PC-3 (cell line): ENCODE data around the gene ZNF831. TPM values are rescaled to one million over a fixed set of nuclear protein-coding genes. Genes with fewer than 3 reads are reported as not detected.

Experiments used
- ATAC-seq: fragments of 200-7000 bp; cut with Tn5 transposase; 2 replicates; pipeline ENCODE4 v1.9.1; 2020; ENCODE audit warnings: mild to moderate bottlenecking, moderate library complexity
- BruUV-seq: library from RNA; stranded (reverse); fragments of 400-500 nt; replicated peaks from 2 replicates; lab custom pipeline; 2021; lab: Mats Ljungman, UMichigan
- CTCF ChIA-PET: fragments of 300-600 bp; sonication (Branson Sonifier 250); formaldehyde crosslinking; loops from one replicate; lab custom pipeline; 2022; ENCODE audit warnings: antibody characterized with exemption; lab: Charles Lee
- POLR2A ChIA-PET: fragments of 300-600 bp; sonication (Branson Sonifier 250); formaldehyde crosslinking; loops from one replicate; lab custom pipeline; 2022; ENCODE audit warnings: antibody characterized with exemption; ENCODE audit not compliant: unreplicated experiment; lab: Charles Lee
- DNase-seq: peaks from one replicate; pipeline ENCODE4 v3.0.0-alpha.2; 2015
- H2AFZ ChIP-seq: fragments of 300-600 bp; sonication (generic); 2 replicates; pipeline ENCODE4 v1.6.0; 2016; ENCODE audit warnings: antibody characterized with exemption, low read length
- H3F3A ChIP-seq: fragments of 300-600 bp; sonication (generic); one replicate; pipeline ENCODE4 v1.6.0; 2017; ENCODE audit warnings: antibody characterized with exemption, low read length, control low read depth, mild to moderate bottlenecking; ENCODE audit not compliant: unreplicated experiment
- H3K27ac ChIP-seq: fragments of 300-600 bp; sonication (generic); 2 replicates; pipeline ENCODE4 v1.5.1; 2016; ENCODE audit warnings: mild to moderate bottlenecking, low read length
- H3K27me3 ChIP-seq: fragments of 300-600 bp; sonication (generic); 2 replicates; pipeline ENCODE4 v1.6.1; 2016; ENCODE audit warnings: low read length, mixed read lengths
- H3K36me3 ChIP-seq: fragments of 300-600 bp; sonication (generic); 2 replicates; pipeline ENCODE4 v1.6.1; 2016; ENCODE audit warnings: low read depth, mixed run types, low read length, mixed read lengths
- H3K4me1 ChIP-seq: fragments of 300-600 bp; sonication (generic); 2 replicates; pipeline ENCODE4 v1.5.1; 2016; ENCODE audit warnings: low read length; ENCODE audit not compliant: insufficient read depth
- H3K4me2 ChIP-seq: fragments of 300-600 bp; sonication (generic); 2 replicates; pipeline ENCODE4 v1.6.0; 2016; ENCODE audit warnings: low read length
- H3K4me3 ChIP-seq: fragments of 300-600 bp; sonication (generic); 2 replicates; pipeline ENCODE4 v1.5.1; 2016; ENCODE audit warnings: mild to moderate bottlenecking, low read length, mixed read lengths
- H3K79me2 ChIP-seq: fragments of 300-600 bp; sonication (generic); 2 replicates; pipeline ENCODE4 v1.6.1; 2017; ENCODE audit warnings: low read length, mixed read lengths
- H3K9ac ChIP-seq: fragments of 300-600 bp; sonication (generic); 2 replicates; pipeline ENCODE4 v1.6.0; 2016; ENCODE audit warnings: mild to moderate bottlenecking, low read length
- H3K9me2 ChIP-seq: fragments of 300-600 bp; sonication (generic); replicated peaks from 2 replicates; pipeline ENCODE4 v1.6.1; 2016; ENCODE audit warnings: mixed run types, low read length, mixed read lengths
- H3K9me3 ChIP-seq: fragments of 300-600 bp; sonication (generic); 2 replicates; pipeline ENCODE4 v1.6.1; 2016; ENCODE audit warnings: low read length, mixed read lengths
- H4K20me1 ChIP-seq: fragments of 300-600 bp; sonication (generic); 2 replicates; pipeline ENCODE4 v1.6.1; 2016; ENCODE audit warnings: low read length, mixed read lengths
- CTCF ChIP-seq: fragments of 300-600 bp; sonication (generic); conservative IDR thresholded peaks from 2 replicates; pipeline ENCODE4 v1.5.1; 2017; ENCODE audit warnings: antibody characterized with exemption, low read depth, mild to moderate bottlenecking, low read length
- EZH2 ChIP-seq: fragments of 300-600 bp; sonication (generic); IDR thresholded peaks from one replicate; pipeline ENCODE4 v1.6.1; 2017; ENCODE audit warnings: antibody characterized with exemption, mild to moderate bottlenecking, low read length; ENCODE audit not compliant: unreplicated experiment
- EZH2phosphoT487 ChIP-seq: fragments of 300-600 bp; sonication (generic); IDR thresholded peaks from 2 replicates; pipeline ENCODE4 v1.6.1; 2018; ENCODE audit warnings: mild to moderate bottlenecking, antibody characterized with exemption, low read length, borderline replicate concordance
- intact Hi-C: fragments of 100-400 bp; cut with micrococcal nuclease; formaldehyde crosslinking; loops from 2 replicates; pipeline ENCODE4 v1.9.0; 2023
- total RNA-seq: library from RNA; depleted of rRNA; stranded (reverse); fragments of >200 nt; gene quantifications from 2 replicates; pipeline ENCODE4 v1.2.3, GENCODE V29; 2014

Gene ZNF831
- total RNA-seq, 1 experiment from 2014 or later, result not detected

- TF ChIP-seq EZH2phosphoT487, result no peak
- no peak for TF ChIP-seq CTCF
- TF ChIP-seq EZH2, result no peak
- Histone ChIP-seq H3K27me3 (peaks cover 81% of the 10 kb centered on the region), H4K20me1 (no peaks in the 10 kb centered on the region), H3K9ac (no peak overlapping the region), H3K27ac (no peak overlapping the region), H3K36me3 (no peaks in the 10 kb centered on the region), H2AFZ (no peak overlapping the region), H3F3A (no peaks in the 10 kb centered on the region), H3K79me2 (no peaks in the 10 kb centered on the region), H3K4me2 (no peak overlapping the region), H3K4me3 (no peak overlapping the region), H3K9me3 (no peaks in the 10 kb centered on the region), H3K9me2 (no peaks in the 10 kb centered on the region), H3K4me1 (no peaks in the 10 kb centered on the region)
- BruUV-seq, result no TSS peak
- no peak for DNase-seq
- CTCF ChIA-PET, result no interaction called here
- no peak for ATAC-seq
- POLR2A ChIA-PET, result no interaction called here
- intact Hi-C loops, result no loop called here
Observed at GRCh38 chr20:59127839-59128238, 35.8 kb upstream of the ZNF831 start.

- no peak overlapping the region for H3K4me2 ChIP-seq
- no peaks in the 10 kb centered on the region; the same call in 1 of the 2 replicates for H3K9me2 ChIP-seq
- ChIA-PET POLR2A (no interaction called here), CTCF (no interaction called here)
- no peaks in the 10 kb centered on the region for H3K79me2 ChIP-seq
- DNase-seq (no peak), ATAC-seq (no peak)
- no peak overlapping the region for H3K27ac ChIP-seq
- TF ChIP-seq EZH2phosphoT487, result no peak
- no peak for TF ChIP-seq EZH2
- no peak for TF ChIP-seq CTCF
- intact Hi-C loops, result no loop called here
- peaks cover 63% of the 10 kb centered on the region for H3K27me3 ChIP-seq
- H3F3A ChIP-seq, result no peaks in the 10 kb centered on the region
- H3K9ac ChIP-seq, result no peak overlapping the region
- H3K36me3 ChIP-seq, result no peaks in the 10 kb centered on the region
- H3K9me3 ChIP-seq, result no peaks in the 10 kb centered on the region
- H2AFZ ChIP-seq, result no peak overlapping the region
- no TSS peak for BruUV-seq
- H4K20me1 ChIP-seq, result no peaks in the 10 kb centered on the region
- no peaks in the 10 kb centered on the region for H3K4me1 ChIP-seq
- no peak overlapping the region for H3K4me3 ChIP-seq
Observed at GRCh38 chr20:59131551-59132285, 31.9 kb upstream of the ZNF831 start.

- BruUV-seq, result no TSS peak
- TF ChIP-seq EZH2phosphoT487, result no peak
- no peaks in the 10 kb centered on the region for H3F3A ChIP-seq
- H4K20me1 ChIP-seq, result no peaks in the 10 kb centered on the region
- peaks cover 74% of the 10 kb centered on the region for H3K27me3 ChIP-seq
- no peak overlapping the region for H3K4me3 ChIP-seq
- H3K9me2 ChIP-seq, result no peaks in the 10 kb centered on the region; the same call in 1 of the 2 replicates
- no peak overlapping the region for H3K4me2 ChIP-seq
- H3K79me2 ChIP-seq, result no peaks in the 10 kb centered on the region
- no peak overlapping the region for H3K27ac ChIP-seq
- CTCF ChIA-PET, result no interaction called here
- H2AFZ ChIP-seq, result no peak overlapping the region
- DNase-seq, result no peak
- POLR2A ChIA-PET, result no interaction called here
- H3K4me1 ChIP-seq, result no peaks in the 10 kb centered on the region
- no peaks in the 10 kb centered on the region for H3K36me3 ChIP-seq
- no peak for ATAC-seq
- H3K9ac ChIP-seq, result no peak overlapping the region
- intact Hi-C loops, result no loop called here
- H3K9me3 ChIP-seq, result no peaks in the 10 kb centered on the region
Observed at GRCh38 chr20:59134182-59134581, 29.4 kb upstream of the ZNF831 start.
